ENCODE measurements around the gene DEFB128. TPM values are rescaled to one million over a fixed set of nuclear protein-coding genes. Genes with fewer than 3 reads are reported as not detected.
"Not testable (repeated sequence)": the region's sequence is repeated elsewhere in the genome, so short reads cannot be mapped to it uniquely, and the experiment has no call there.

Gene DEFB128
- total and polyA plus RNA-seq, 12 donors, result not detected

DNA sequence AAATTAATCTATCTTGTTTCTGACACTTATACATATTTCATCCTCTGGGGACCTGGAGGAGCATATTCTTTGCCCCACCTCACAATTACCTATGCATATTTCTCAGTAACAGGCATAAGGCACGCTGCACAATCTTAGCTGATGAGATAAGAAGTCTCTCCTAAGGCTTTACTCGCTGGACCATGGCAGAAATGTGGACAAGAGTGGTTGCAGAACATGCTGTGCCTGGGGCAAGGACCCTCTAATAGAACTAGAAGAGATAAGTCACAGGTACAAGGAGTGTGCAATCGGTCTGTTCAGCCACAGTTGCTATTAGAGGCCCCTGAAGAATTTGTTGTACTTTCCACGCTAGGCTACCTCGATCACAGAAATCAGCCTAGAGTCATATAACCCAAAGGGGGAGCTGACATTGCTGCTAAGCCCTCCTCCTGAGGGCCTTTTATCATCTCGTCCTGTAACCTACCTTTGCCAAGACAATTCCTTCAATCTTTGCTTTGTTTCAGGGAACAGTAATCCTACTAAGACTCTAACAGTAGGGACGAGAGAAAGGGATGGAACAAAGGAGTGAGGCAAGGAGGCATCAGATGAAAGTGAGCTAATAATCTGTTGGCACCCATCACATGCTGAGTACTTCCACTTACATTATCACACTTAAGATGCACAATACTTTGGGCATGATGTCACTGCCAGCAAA, 21.4 kb upstream of the DEFB128 start:
- Histone ChIP-seq H3K27ac (no peak overlapping the region), H3K4me1 (peaks cover 0 to 10% (median 0%) of the 10 kb centered on the region in 9 donors), H3K27me3 (no peaks in the 10 kb centered on the region), H3K4me3 (no peak overlapping the region), H3K36me3 (no peaks in the 10 kb centered on the region), H3K9me3 (no peaks in the 10 kb centered on the region)
- TF ChIP-seq CTCF (IDR thresholded peaks at IDR 0.05), result no peak
- no peak for ATAC-seq
- intact Hi-C loops (cut with DNase I), result loop anchor here in 1 of 10 donors (10.0 kb wide), 1 partner anchor 124 kb away; no protein-coding TSS in a partner anchor
- 44 to 45% methylated on average over 7 of the region's 7 CpGs for WGBS, 2 donors
- DNase-seq, result no peak

DNA sequence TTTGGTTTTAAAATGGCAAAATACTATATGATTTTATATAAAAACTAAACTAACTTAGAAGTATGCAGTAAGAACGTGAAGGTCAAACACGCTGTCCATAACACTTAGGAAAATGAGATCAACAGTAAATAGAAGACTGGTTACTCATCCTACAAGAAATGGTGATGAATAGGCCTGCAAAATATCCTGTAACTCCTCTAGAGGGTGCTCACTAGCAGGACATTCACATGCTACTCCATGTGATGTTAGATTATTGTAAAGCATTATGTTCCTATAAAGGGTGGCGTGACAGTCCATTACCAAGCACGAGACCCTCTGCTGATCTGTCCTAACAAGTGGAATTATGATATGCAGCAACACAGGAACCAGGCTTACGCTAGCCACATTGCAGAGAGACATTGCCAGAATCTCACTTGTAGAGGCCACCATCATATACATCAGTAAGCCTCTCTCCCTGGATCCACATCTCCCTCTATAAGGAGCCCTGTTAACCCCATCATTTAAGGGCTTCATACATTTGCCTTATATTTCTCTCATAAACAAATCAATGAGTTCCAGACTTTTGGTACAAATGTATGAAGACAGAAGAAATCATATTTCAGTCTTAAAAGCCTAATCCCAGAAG, 19.5 kb upstream of the DEFB128 start:
- WGBS, 2 donors, result 20 to 32% methylated on average over 5 of the region's 5 CpGs
- Histone ChIP-seq H3K9me3 (no peaks in the 10 kb centered on the region), H3K4me1 (peaks cover 0 to 4% (median 0%) of the 10 kb centered on the region in 9 donors), H3K27ac (no peak overlapping the region), H3K27me3 (peaks cover 0 to 8% (median 0%) of the 10 kb centered on the region in 7 donors), H3K4me3 (no peak overlapping the region), H3K36me3 (no peaks in the 10 kb centered on the region)
- peak in 7 of 8 donors; percentile 29 to 84 (median 72) for ATAC-seq
- intact Hi-C loops (cut with DNase I), result loop anchor here in 2 of 10 donors (5.0 kb wide), 2 partner anchors 58 to 123 kb away; no protein-coding TSS in a partner anchor
- DNase-seq, result peak in 1 of 2 donors; percentile 9
- TF ChIP-seq CTCF (IDR thresholded peaks at IDR 0.05), result peak in 8 of 9 donors; percentile 23 to 64 (median 57)

DNA sequence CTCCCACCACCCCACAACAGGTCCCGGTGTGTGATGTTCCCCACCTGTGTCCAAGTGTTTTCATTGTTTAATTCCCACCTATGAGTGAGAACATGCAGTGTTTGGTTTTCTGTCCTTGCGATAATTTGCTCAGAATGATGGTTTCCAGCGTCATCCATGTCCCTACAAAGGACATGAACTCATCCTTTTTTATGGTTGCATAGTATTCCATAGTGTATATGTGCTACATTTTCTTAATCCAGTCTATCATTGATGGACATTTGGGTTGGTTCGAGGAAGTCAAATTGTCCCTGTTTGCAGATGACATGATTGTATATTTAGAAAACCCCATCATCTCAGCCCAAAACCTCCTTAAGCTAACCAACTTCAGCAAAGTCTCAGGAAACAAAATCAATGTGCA, 14.1 kb upstream of the DEFB128 start:
- intact Hi-C loops (cut with DNase I); H3K4me1 ChIP-seq; H3K27me3 ChIP-seq; DNase-seq; H3K27ac ChIP-seq; ATAC-seq; H3K36me3 ChIP-seq; H3K4me3 ChIP-seq; H3K9me3 ChIP-seq: not testable (repeated sequence)
- 74 to 77% methylated on average over 4 of the region's 4 CpGs for WGBS, 2 donors

DNA sequence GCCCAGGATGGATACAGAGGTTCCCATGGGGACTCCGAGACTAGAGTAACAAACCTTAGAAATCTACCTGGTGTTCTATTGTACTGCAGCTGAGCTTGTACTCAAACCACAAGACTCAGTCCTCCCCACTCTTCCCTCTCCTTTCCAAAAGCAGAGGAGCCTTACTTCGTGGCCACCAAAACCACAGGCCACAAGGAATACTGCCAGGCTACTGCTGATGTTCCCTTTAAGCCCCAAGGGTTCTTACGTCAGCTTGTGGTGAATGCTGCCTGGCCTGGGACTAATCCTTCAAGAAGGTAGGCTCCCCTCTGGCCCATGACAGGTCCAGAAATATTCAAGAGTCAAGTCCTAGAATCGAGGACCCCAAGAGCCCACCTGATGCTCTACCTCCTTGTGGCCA, 10.5 kb upstream of the DEFB128 start:
- WGBS, 2 donors, result 61 to 62% methylated on average over 4 of the region's 4 CpGs
- H3K4me3 ChIP-seq, result no peak overlapping the region
- intact Hi-C loops (cut with DNase I), result no loop called here
- H3K9me3 ChIP-seq, result peaks cover 0 to 11% (median 0%) of the 10 kb centered on the region in 11 donors
- peaks cover 0 to 8% (median 0%) of the 10 kb centered on the region in 7 donors for H3K27me3 ChIP-seq
- H3K27ac ChIP-seq, result no peak overlapping the region
- DNase-seq, result no peak
- no peaks in the 10 kb centered on the region for H3K4me1 ChIP-seq
- no peak for ATAC-seq
- H3K36me3 ChIP-seq, result no peaks in the 10 kb centered on the region
- no peak for TF ChIP-seq CTCF (IDR thresholded peaks at IDR 0.05)

DNA sequence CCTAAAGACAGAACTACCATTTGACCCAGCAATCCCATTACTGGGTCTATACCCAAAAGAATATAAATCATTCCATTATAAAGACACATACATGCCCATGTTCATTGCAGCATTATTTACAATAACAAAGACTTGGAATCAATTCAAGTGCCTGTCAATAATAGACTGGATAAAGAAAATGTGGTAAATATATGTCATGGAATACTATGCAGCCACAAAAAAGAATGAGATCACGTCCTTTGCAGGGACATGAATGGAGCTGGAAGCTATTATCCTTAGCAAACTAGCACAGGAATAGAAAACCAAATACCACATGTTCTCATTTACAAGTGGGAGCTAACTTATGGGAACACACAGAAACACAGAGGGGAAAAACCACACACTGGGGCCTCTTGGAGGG, 8.7 kb upstream of the DEFB128 start:
- Histone ChIP-seq H3K36me3 (no peaks in the 10 kb centered on the region), H3K27me3 (peaks cover 0 to 8% (median 0%) of the 10 kb centered on the region in 7 donors), H3K9me3 (peaks cover 0 to 11% (median 0%) of the 10 kb centered on the region in 11 donors), H3K4me3 (no peak overlapping the region), H3K4me1 (no peaks in the 10 kb centered on the region), H3K27ac (no peak overlapping the region)
- TF ChIP-seq CTCF (IDR thresholded peaks at IDR 0.05), result no peak
- WGBS, 2 donors, result 69 to 87% methylated on average over 1 of the region's 1 CpG
- intact Hi-C loops (cut with DNase I), result no loop called here
- DNase-seq, result no peak
- ATAC-seq, result no peak

Data from heart right ventricle (tissue), 16 donors.